Common myeloid progenitor, CD34-positive (primary cell): ENCODE data around the gene VCAN.
A peak's percentile ranks its signal among the peaks of the same experiment; 100 is the strongest.

Experiments
- CTCF ChIA-PET: fragments of 350-600 bp; sonication (Branson Sonifier 250); formaldehyde crosslinking; loops from one replicate; lab custom pipeline; 2021; ENCODE audit warnings: antibody characterized with exemption; lab: Charles Lee
- POLR2A ChIA-PET: fragments of 350-600 bp; sonication (Branson Sonifier 250); formaldehyde crosslinking; loops from one replicate; lab custom pipeline; 2021; ENCODE audit warnings: antibody characterized with exemption; lab: Charles Lee
- DNase-seq, 3 donors: peaks; one replicate each; pipeline versions ENCODE4 v3.0.0 to v3.0.0-alpha.2; 2013
- H3K27ac ChIP-seq, 2 experiments: 1 replicate in 1 of 2; 2 replicates in 1 of 2; pipeline ENCODE4 v1.7.0; 2013; ENCODE audit warnings: inconsistent platforms in 2 of 2, low read length in 2 of 2, mild to moderate bottlenecking in 2 of 2, low read depth in 1 of 2, moderate library complexity in 1 of 2; ENCODE audit not compliant: severe bottlenecking in 2 of 2, insufficient read depth in 1 of 2, poor library complexity in 1 of 2
- H3K27me3 ChIP-seq, 5 experiments: replicated peaks in 2 of 5; 1 replicate in 3 of 5; 2 replicates in 2 of 5; pipeline versions ENCODE4 v1.6.1 to v1.7.0; 2013; ENCODE audit warnings: low read length in 4 of 5, mild to moderate bottlenecking in 2 of 5, moderate library complexity in 2 of 5, inconsistent platforms in 1 of 5; ENCODE audit not compliant: insufficient read depth in 5 of 5, control insufficient read depth in 4 of 5
- H3K36me3 ChIP-seq, 4 experiments: 1 replicate in 2 of 4; 2 replicates in 2 of 4; pipeline versions ENCODE4 v1.6.1 to v1.7.0; 2013; ENCODE audit warnings: low read length in 3 of 4, control low read depth in 1 of 4, mild to moderate bottlenecking in 1 of 4; ENCODE audit not compliant: control insufficient read depth in 4 of 4, insufficient read depth in 4 of 4
- H3K4me1 ChIP-seq, 4 experiments: 1 replicate in 3 of 4; 2 replicates in 1 of 4; pipeline versions ENCODE4 v1.6.1 to v1.7.1; 2013; ENCODE audit warnings: low read length in 3 of 4, mild to moderate bottlenecking in 3 of 4, control low read depth in 1 of 4, inconsistent platforms in 1 of 4, moderate library complexity in 1 of 4; ENCODE audit not compliant: control insufficient read depth in 4 of 4, insufficient read depth in 4 of 4; ENCODE audit errors: control extremely low read depth in 1 of 4
- H3K4me3 ChIP-seq, 7 experiments: 1 replicate in 4 of 7; 2 replicates in 3 of 7; pipeline versions ENCODE4 v1.5.1 to v1.7.0; 2013; ENCODE audit warnings: mild to moderate bottlenecking in 7 of 7, low read length in 6 of 7, moderate library complexity in 6 of 7, inconsistent platforms in 2 of 7, low read depth in 2 of 7, control low read depth in 1 of 7; ENCODE audit not compliant: insufficient read depth in 4 of 7, control insufficient read depth in 1 of 7; ENCODE audit errors: extremely low read depth in 1 of 7
- H3K9me3 ChIP-seq, 5 experiments: 1 replicate in 4 of 5; 2 replicates in 1 of 5; pipeline versions ENCODE4 v1.6.1 to v1.7.1; 2013; ENCODE audit warnings: low read length in 4 of 5, mild to moderate bottlenecking in 2 of 5, inconsistent platforms in 1 of 5, low read depth in 1 of 5, moderate library complexity in 1 of 5; ENCODE audit not compliant: control insufficient read depth in 4 of 5, insufficient read depth in 2 of 5; ENCODE audit errors: control extremely low read depth in 1 of 5
- WGBS: methylation state at CpG from one replicate; pipeline ENCODE4 v1.1.5; 2013; ENCODE audit not compliant: insufficient coverage; 5-methylcytosine and 5-hydroxymethylcytosine counted together

The VCAN gene

GRCh38 chr5:83564069-83564749 lies 92.7 kb downstream of the VCAN start:
- CTCF ChIA-PET: interaction anchor here (0.8 to 5.0 kb wide), 5 partner anchors 1161 to 1217 kb away, joined by 3 to 57 read pairs (median 5); no protein-coding TSS in a partner anchor
- Histone ChIP-seq H3K27me3 (peaks cover 0 to 2% (median 0%) of the 10 kb centered on the region in 5 experiments), H3K9me3 (no peaks in the 10 kb centered on the region), H3K4me1 (no peaks in the 10 kb centered on the region), H3K27ac (no peak overlapping the region), H3K4me3 (no peak overlapping the region), H3K36me3 (no peaks in the 10 kb centered on the region)
- DNase-seq: peak; percentile 32 to 66 (median 65)
- POLR2A ChIA-PET: no interaction called here
- WGBS: no CpG with 5 or more reads among the region's 5 CpGs

GRCh38 chr5:83567741-83568140 lies 96.2 kb downstream of the VCAN start:
- H3K36me3 ChIP-seq: no peaks in the 10 kb centered on the region
- no peak for DNase-seq
- H3K4me1 ChIP-seq: no peaks in the 10 kb centered on the region
- no peak overlapping the region for H3K4me3 ChIP-seq
- CTCF ChIA-PET: interaction anchor here (1.2 kb wide), 1 partner anchor 1202 kb away, joined by 3 read pairs; no protein-coding TSS in a partner anchor
- H3K9me3 ChIP-seq: no peaks in the 10 kb centered on the region
- POLR2A ChIA-PET: no interaction called here
- no peak overlapping the region for H3K27ac ChIP-seq
- H3K27me3 ChIP-seq: peaks cover 0 to 3% (median 0%) of the 10 kb centered on the region in 5 experiments
- 100% methylated on average over 1 of the region's 2 CpGs for WGBS

GRCh38 chr5:83568186-83568585 lies 96.6 kb downstream of the VCAN start:
- ChIA-PET CTCF (no interaction called here), POLR2A (no interaction called here)
- 93% methylated on average over 2 of the region's 2 CpGs for WGBS
- H3K4me3 ChIP-seq: no peak overlapping the region
- H3K27me3 ChIP-seq: peaks cover 0 to 3% (median 0%) of the 10 kb centered on the region in 5 experiments
- no peaks in the 10 kb centered on the region for H3K4me1 ChIP-seq
- H3K36me3 ChIP-seq: no peaks in the 10 kb centered on the region
- DNase-seq: peak in 1 of 3 donors; percentile 8
- H3K9me3 ChIP-seq: no peaks in the 10 kb centered on the region
- no peak overlapping the region for H3K27ac ChIP-seq

GRCh38 chr5:83570916-83571315 lies 99.4 kb downstream of the VCAN start:
- no peaks in the 10 kb centered on the region for H3K36me3 ChIP-seq
- peaks cover 0 to 3% (median 0%) of the 10 kb centered on the region in 5 experiments for H3K27me3 ChIP-seq
- DNase-seq: no peak
- whole genome bisulfite sequencing: no CpG with 5 or more reads among the region's 2 CpGs
- ChIA-PET CTCF (interaction anchor here (0.7 kb wide), 1 partner anchor 826 kb away, joined by 3 read pairs; no protein-coding TSS in a partner anchor), POLR2A (no interaction called here)
- no peaks in the 10 kb centered on the region for H3K9me3 ChIP-seq
- H3K4me1 ChIP-seq: no peaks in the 10 kb centered on the region
- no peak overlapping the region for H3K27ac ChIP-seq
- no peak overlapping the region for H3K4me3 ChIP-seq

GRCh38 chr5:83572271-83572670 lies 100.7 kb downstream of the VCAN start:
- ChIA-PET POLR2A (no interaction called here), CTCF (no interaction called here)
- Histone ChIP-seq H3K4me3 (no peak overlapping the region), H3K4me1 (no peaks in the 10 kb centered on the region), H3K27ac (no peak overlapping the region), H3K27me3 (peaks cover 0 to 3% (median 0%) of the 10 kb centered on the region in 5 experiments), H3K9me3 (peaks cover 0 to under 1% (median 0%) of the 10 kb centered on the region in 5 experiments), H3K36me3 (no peaks in the 10 kb centered on the region)
- WGBS: 100% methylated on average over 1 of the region's 5 CpGs
- no peak for DNase-seq

GRCh38 chr5:83576341-83576740 lies 104.8 kb downstream of the VCAN start:
- ChIA-PET POLR2A (no interaction called here), CTCF (no interaction called here)
- Histone ChIP-seq H3K4me1 (no peaks in the 10 kb centered on the region), H3K27me3 (no peaks in the 10 kb centered on the region), H3K27ac (no peak overlapping the region), H3K9me3 (peaks cover 0 to 2% (median 0%) of the 10 kb centered on the region in 5 experiments), H3K36me3 (no peaks in the 10 kb centered on the region), H3K4me3 (no peak overlapping the region)
- DNase-seq: no peak
- WGBS: no CpG with 5 or more reads among the region's 2 CpGs

- WGBS: 50% methylated on average over 4 of the region's 4 CpGs
- CTCF ChIA-PET: interaction anchor here (1.0 kb wide), 1 partner anchor 15 kb away, joined by 4 read pairs; no protein-coding TSS in a partner anchor
These were observed 105.6 kb downstream of the VCAN start for GRCh38 chr5:83577036-83577636.

More at GRCh38 chr5:83577036-83577636, 105.6 kb downstream of the VCAN start:
- POLR2A ChIA-PET: no interaction called here
- no peaks in the 10 kb centered on the region for H3K27me3 ChIP-seq
- no peaks in the 10 kb centered on the region for H3K4me1 ChIP-seq
- H3K9me3 ChIP-seq: peaks cover 0 to 2% (median 0%) of the 10 kb centered on the region in 5 experiments
- no peaks in the 10 kb centered on the region for H3K36me3 ChIP-seq
- H3K27ac ChIP-seq: no peak overlapping the region
- H3K4me3 ChIP-seq: no peak overlapping the region
- DNase-seq: peak in 1 of 3 donors; percentile 10
